ENCODE results near the gene SLC25A42. TPM values are rescaled to one million over a fixed set of nuclear protein-coding genes. Genes with fewer than 3 reads are reported as not detected.

SLC25A42 gene
- total RNA-seq, 3 donors from 2014 or later: 9.4 to 11.7 (median 9.8) TPM

DNA sequence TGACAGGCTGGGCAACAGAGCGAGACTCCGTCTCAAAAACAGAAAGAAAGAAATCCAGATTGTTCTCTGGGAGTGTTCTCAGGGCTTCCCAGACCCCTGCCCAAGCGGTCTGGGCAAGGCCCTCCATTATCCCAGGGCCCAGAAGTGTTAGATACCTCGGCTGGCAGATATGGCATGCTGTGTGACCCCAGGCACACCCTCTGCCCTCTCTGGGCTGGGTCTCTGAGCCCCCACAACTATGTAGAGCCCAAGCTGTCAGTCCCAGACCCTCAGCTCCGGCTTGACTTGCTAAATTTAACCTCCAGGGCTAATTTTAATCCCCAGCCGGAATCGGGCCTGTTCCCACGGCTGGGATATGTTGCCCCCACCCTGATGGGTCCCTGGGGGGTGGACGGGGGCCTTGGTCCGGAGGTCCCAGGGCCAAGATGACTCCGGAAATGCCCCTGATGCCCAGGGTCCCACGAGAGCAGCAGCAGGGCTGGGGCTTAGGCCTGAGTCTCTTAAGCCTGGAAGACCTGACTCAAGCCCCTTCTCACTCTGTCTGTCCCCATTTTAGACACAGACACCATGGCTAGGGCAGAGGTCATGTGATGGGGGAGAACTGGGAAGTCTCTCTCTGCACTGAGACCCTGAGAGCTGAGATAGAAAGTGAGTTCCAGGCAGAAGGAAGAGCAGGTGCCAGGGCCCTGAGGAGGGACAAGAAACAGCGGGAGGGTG, 89.0 kb downstream of the SLC25A42 start:
- Histone ChIP-seq H3K36me3 (ENCODE audit: low read depth) (no peaks in the 10 kb centered on the region), H3K9me3 (no peaks in the 10 kb centered on the region), H3K4me3 (no peak overlapping the region), H3K4me1 (ENCODE audit: low read depth) (no peaks in the 10 kb centered on the region)
- DNase-seq: no peak
- intact Hi-C loops (cut with DNase I, micrococcal nuclease): no loop called here
- ATAC-seq: no peak
- no peak for TF ChIP-seq CTCF (IDR thresholded peaks at IDR 0.05)

- TF ChIP-seq CTCF (IDR thresholded peaks at IDR 0.05): no peak
- ATAC-seq (peak; percentile 19), DNase-seq (no peak)
- no peaks in the 10 kb centered on the region for H3K36me3 ChIP-seq (ENCODE audit: low read depth)
- H3K4me3 ChIP-seq: no peak overlapping the region
- H3K4me1 ChIP-seq (ENCODE audit: low read depth): no peaks in the 10 kb centered on the region
- no peaks in the 10 kb centered on the region for H3K9me3 ChIP-seq
- intact Hi-C loops (cut with DNase I, micrococcal nuclease): no loop called here
These were observed 91.1 kb downstream of the SLC25A42 start for GRCh38 chr19:19154768-19155494.

DNA sequence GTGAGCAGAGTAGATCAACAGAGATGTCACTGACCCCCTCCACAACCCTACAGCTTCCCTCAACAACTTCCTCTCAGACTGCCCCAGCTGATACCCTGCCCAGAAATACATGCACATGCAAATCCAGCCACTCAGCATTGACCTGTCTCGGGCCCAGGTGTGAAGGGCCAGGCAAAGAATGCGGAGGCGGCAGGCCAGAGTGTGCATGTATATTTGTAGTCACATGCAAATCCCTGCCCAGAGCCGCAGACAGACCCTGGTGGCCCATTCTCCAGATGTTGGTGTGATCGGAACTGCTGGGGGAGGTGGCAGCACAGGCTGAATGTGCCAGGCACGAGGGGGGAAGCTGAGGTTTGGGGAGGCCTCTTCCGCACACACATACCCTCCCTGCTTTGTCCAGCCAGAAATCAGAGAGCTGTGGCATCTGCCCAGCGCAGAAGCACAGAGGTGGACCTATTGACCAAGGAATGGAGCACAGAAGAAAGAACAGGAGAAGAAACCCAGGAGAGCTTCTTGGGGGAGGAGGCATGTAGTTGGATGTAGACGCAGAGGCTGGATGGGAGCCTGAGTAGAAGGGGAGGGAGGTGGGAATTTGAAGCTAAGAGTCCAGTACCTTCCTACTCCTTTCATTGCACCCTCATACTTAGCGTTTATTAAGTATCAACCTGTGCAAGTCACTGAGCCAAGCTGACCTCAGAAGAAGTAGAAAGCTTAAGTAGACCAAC, 91.9 kb downstream of the SLC25A42 start:
- intact Hi-C loops (cut with DNase I, micrococcal nuclease): no loop called here
- H3K36me3 ChIP-seq (ENCODE audit: low read depth): no peaks in the 10 kb centered on the region
- H3K9me3 ChIP-seq: no peaks in the 10 kb centered on the region
- TF ChIP-seq CTCF (IDR thresholded peaks at IDR 0.05): no peak
- DNase-seq (no peak), ATAC-seq (peak; percentile 60)
- H3K4me3 ChIP-seq: no peak overlapping the region
- H3K4me1 ChIP-seq (ENCODE audit: low read depth): no peaks in the 10 kb centered on the region

DNA sequence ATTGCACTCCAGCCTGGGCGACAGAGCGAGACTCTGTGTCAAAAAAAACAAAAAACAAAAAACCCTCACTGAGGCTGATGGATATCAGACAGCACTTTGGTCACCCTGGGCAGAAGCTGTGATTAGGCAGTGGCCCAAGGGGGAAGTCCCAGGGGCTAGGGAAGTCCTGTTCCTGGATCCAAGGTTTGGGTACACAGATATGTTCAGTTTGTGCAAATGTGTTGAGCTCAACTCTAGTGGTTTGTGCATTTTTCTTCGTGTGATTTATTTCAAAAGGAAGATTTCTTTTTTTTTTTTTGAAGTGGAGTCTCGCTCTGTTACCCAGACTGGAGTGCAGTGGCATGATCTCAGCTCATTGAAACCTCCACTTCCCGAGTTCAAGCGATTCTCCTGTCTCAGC, 94.0 kb downstream of the SLC25A42 start:
- H3K4me1 ChIP-seq (ENCODE audit: low read depth): no peaks in the 10 kb centered on the region
- no peak overlapping the region for H3K4me3 ChIP-seq
- TF ChIP-seq CTCF (IDR thresholded peaks at IDR 0.05): no peak
- no peaks in the 10 kb centered on the region for H3K36me3 ChIP-seq (ENCODE audit: low read depth)
- ATAC-seq (no peak), DNase-seq (no peak)
- H3K9me3 ChIP-seq: no peaks in the 10 kb centered on the region
- intact Hi-C loops (cut with DNase I, micrococcal nuclease): no loop called here

- no peak overlapping the region for H3K4me3 ChIP-seq
- no peak for TF ChIP-seq CTCF (IDR thresholded peaks at IDR 0.05)
- no peak for ATAC-seq
- intact Hi-C loops (cut with DNase I, micrococcal nuclease): no loop called here
- H3K36me3 ChIP-seq (ENCODE audit: low read depth): no peaks in the 10 kb centered on the region
- H3K4me1 ChIP-seq (ENCODE audit: low read depth): no peaks in the 10 kb centered on the region
- no peak for DNase-seq
- H3K9me3 ChIP-seq: no peaks in the 10 kb centered on the region
These were observed 95.7 kb downstream of the SLC25A42 start for GRCh38 chr19:19159534-19159933.
